Neuronal stem cell (in vitro differentiated cells): ENCODE data around the gene DDX28.

ENCODE experiments used
- DNase-seq: peaks from one replicate; pipeline ENCODE4 v3.0.0-alpha.2; 2013; ENCODE audit warnings: low spot score
- H2AFZ ChIP-seq: one replicate; pipeline ENCODE4 v1.6.1; 2013; ENCODE audit warnings: mild to moderate bottlenecking, low read length, inconsistent platforms
- H2AK5ac ChIP-seq: 2 replicates; pipeline ENCODE4 v1.6.1; 2013; ENCODE audit warnings: low read depth, mild to moderate bottlenecking, inconsistent platforms, low read length, moderate library complexity, mixed read lengths
- H2BK120ac ChIP-seq: 2 replicates; pipeline ENCODE4 v1.6.1; 2013; ENCODE audit warnings: low read depth, mild to moderate bottlenecking, inconsistent platforms, low read length, moderate library complexity, mixed read lengths
- H2BK12ac ChIP-seq: one replicate; pipeline ENCODE4 v1.6.1; 2013; ENCODE audit warnings: low read length, inconsistent platforms
- H2BK15ac ChIP-seq: 2 replicates; pipeline ENCODE4 v1.6.1; 2013; ENCODE audit warnings: mild to moderate bottlenecking, low read length, inconsistent platforms, mixed read lengths
- H2BK5ac ChIP-seq: one replicate; pipeline ENCODE4 v1.6.1; 2013; ENCODE audit warnings: inconsistent platforms, mild to moderate bottlenecking, low read length, moderate library complexity
- H3K14ac ChIP-seq: one replicate; pipeline ENCODE4 v1.6.1; 2013; ENCODE audit warnings: low read length, inconsistent platforms
- H3K18ac ChIP-seq: 2 replicates; pipeline ENCODE4 v1.6.1; 2013; ENCODE audit warnings: low read length, inconsistent platforms
- H3K23ac ChIP-seq: 2 replicates; pipeline ENCODE4 v1.6.1; 2013; ENCODE audit warnings: low read depth, mild to moderate bottlenecking, mixed read lengths, low read length, inconsistent platforms; ENCODE audit not compliant: poor library complexity
- H3K27ac ChIP-seq: replicated peaks from 3 replicates; pipeline ENCODE4 v1.5.1; 2013; ENCODE audit warnings: low read length, inconsistent platforms
- H3K27me3 ChIP-seq, 3 experiments: 2 replicates each; pipeline ENCODE4 v1.6.1; 2013; ENCODE audit warnings: low read length in 3 of 3, mild to moderate bottlenecking in 2 of 3, inconsistent platforms in 1 of 3, low read depth in 1 of 3, mixed read lengths in 1 of 3, moderate library complexity in 1 of 3; ENCODE audit not compliant: control insufficient read depth in 3 of 3, insufficient read depth in 3 of 3
- H3K36me3 ChIP-seq, 2 donors: replicated peaks in 1 of 2; 2 replicates each; pipeline ENCODE4 v1.6.1; 2013; ENCODE audit warnings: low read length in 2 of 2; ENCODE audit not compliant: control insufficient read depth in 2 of 2, insufficient read depth in 2 of 2
- H3K4ac ChIP-seq: 2 replicates; pipeline ENCODE4 v1.6.1; 2013; ENCODE audit warnings: inconsistent platforms, mild to moderate bottlenecking, low read length, moderate library complexity
- H3K4me1 ChIP-seq, 2 donors: 1 replicate in 1 of 2; 2 replicates in 1 of 2; pipeline ENCODE4 v1.6.1; 2013; ENCODE audit warnings: low read length in 2 of 2, low read depth in 1 of 2; ENCODE audit not compliant: control insufficient read depth in 2 of 2, insufficient read depth in 1 of 2
- H3K4me2 ChIP-seq: one replicate; pipeline ENCODE4 v1.6.1; 2013; ENCODE audit warnings: mild to moderate bottlenecking, low read length, inconsistent platforms; ENCODE audit not compliant: insufficient read depth, poor library complexity, severe bottlenecking
- H3K4me3 ChIP-seq, 2 donors: 2 replicates each; pipeline ENCODE4 v1.5.1; 2013; ENCODE audit warnings: low read length in 2 of 2, mild to moderate bottlenecking in 2 of 2, inconsistent platforms in 1 of 2, moderate library complexity in 1 of 2
- H3K79me1 ChIP-seq: one replicate; pipeline ENCODE4 v1.6.1; 2013; ENCODE audit warnings: low read depth, mild to moderate bottlenecking, inconsistent platforms, low read length, moderate library complexity
- H3K9ac ChIP-seq: one replicate; pipeline ENCODE4 v1.6.1; 2013; ENCODE audit warnings: mild to moderate bottlenecking, low read depth, low read length, inconsistent platforms; ENCODE audit not compliant: poor library complexity
- H3K9me3 ChIP-seq, 2 donors: replicated peaks in 1 of 2; 2 replicates each; pipeline versions ENCODE3 to v1.6.1; 2013; ENCODE audit warnings: low read length in 2 of 2, mild to moderate bottlenecking in 2 of 2, inconsistent platforms in 1 of 2, low read depth in 1 of 2, mixed read lengths in 1 of 2, moderate library complexity in 1 of 2; ENCODE audit not compliant: control insufficient read depth in 2 of 2, insufficient read depth in 1 of 2
- H4K8ac ChIP-seq: one replicate; pipeline ENCODE4 v1.6.1; 2013; ENCODE audit warnings: low read depth, mild to moderate bottlenecking, inconsistent platforms, low read length, moderate library complexity
- H4K91ac ChIP-seq: one replicate; pipeline ENCODE4 v1.6.1; 2013; ENCODE audit warnings: low read length, low read depth, mild to moderate bottlenecking, inconsistent platforms; ENCODE audit not compliant: poor library complexity
- WGBS, 2 donors: extraction: QIAGEN DNeasy Blood & Tissue Kit; methylation state at CpG; one replicate each; pipeline ENCODE4 v1.1.7; 2013; ENCODE audit warnings: missing lambda C conversion rate in 2 of 2, mixed read lengths in 1 of 2; ENCODE audit not compliant: insufficient read length in 2 of 2, insufficient replicate concordance in 1 of 2; ENCODE audit errors: extremely low coverage in 2 of 2; 5-methylcytosine and 5-hydroxymethylcytosine counted together

DDX28 gene

GRCh38 chr16:67977469-67978227 is 45.4 kb downstream of the DDX28 start:
- H3K14ac ChIP-seq, result no peak overlapping the region
- H4K91ac ChIP-seq, result no peak overlapping the region
- H3K4me1 ChIP-seq, result no peaks in the 10 kb centered on the region
- peak overlapping the region; percentile 39 for H3K18ac ChIP-seq
- no peak overlapping the region for H3K4me2 ChIP-seq
- H2BK5ac ChIP-seq, result no peak overlapping the region
- no peak overlapping the region for H2BK15ac ChIP-seq
- H3K27ac ChIP-seq, result no peak overlapping the region
- peaks cover 0 to 9% (median 0%) of the 10 kb centered on the region in 3 experiments for H3K27me3 ChIP-seq
- H3K4ac ChIP-seq, result no peak overlapping the region
- no peak overlapping the region for H3K4me3 ChIP-seq
- peak overlapping the region; percentile 10 for H3K23ac ChIP-seq
- no peak for DNase-seq
- H2BK12ac ChIP-seq, result no peak overlapping the region
- no peak overlapping the region for H3K9ac ChIP-seq
- H3K36me3 ChIP-seq, result no peaks in the 10 kb centered on the region
- H3K79me1 ChIP-seq, result no peaks in the 10 kb centered on the region
- H2AK5ac ChIP-seq, result no peak overlapping the region
- H4K8ac ChIP-seq, result no peak overlapping the region
- H2AFZ ChIP-seq, result no peak overlapping the region
- H3K9me3 ChIP-seq, result peaks cover 0 to 2% of the 10 kb centered on the region in 2 donors
- no peak overlapping the region for H2BK120ac ChIP-seq
- WGBS, 2 donors, result no CpG with 5 or more reads among the region's 9 CpGs

- Histone ChIP-seq H3K18ac (peak overlapping the region; percentile 59), H3K14ac (no peak overlapping the region), H3K4me1 (no peaks in the 10 kb centered on the region), H4K91ac (no peak overlapping the region), H3K4me3 (no peak overlapping the region), H3K79me1 (no peaks in the 10 kb centered on the region), H3K4me2 (no peak overlapping the region), H2AFZ (no peak overlapping the region), H3K9me3 (peaks cover 0 to 2% of the 10 kb centered on the region in 2 donors), H3K36me3 (no peaks in the 10 kb centered on the region), H2BK12ac (no peak overlapping the region), H3K4ac (no peak overlapping the region), H3K23ac (peak overlapping the region; percentile 10), H2BK120ac (no peak overlapping the region), H3K27me3 (peaks cover 0 to 9% (median 0%) of the 10 kb centered on the region in 3 experiments), H3K27ac (no peak overlapping the region), H2BK15ac (peak overlapping the region; percentile 2), H4K8ac (no peak overlapping the region), H3K9ac (no peak overlapping the region), H2BK5ac (no peak overlapping the region), H2AK5ac (peak overlapping the region; percentile 1)
- WGBS, 2 donors, result no CpG with 5 or more reads among the region's 5 CpGs
- no peak for DNase-seq
Measured at GRCh38 chr16:67977005-67977404, 46.0 kb downstream of the DDX28 start.

- no peak for DNase-seq
- Histone ChIP-seq H3K14ac (no peak overlapping the region), H4K91ac (no peak overlapping the region), H3K27ac (no peak overlapping the region), H2BK5ac (no peak overlapping the region), H4K8ac (no peak overlapping the region), H2BK120ac (no peak overlapping the region), H3K18ac (peak overlapping the region; percentile 27), H3K9me3 (peaks cover 0 to 2% of the 10 kb centered on the region in 2 donors), H2AK5ac (no peak overlapping the region), H3K4me3 (no peak overlapping the region), H3K4ac (no peak overlapping the region), H3K4me1 (no peaks in the 10 kb centered on the region), H3K9ac (no peak overlapping the region), H2AFZ (no peak overlapping the region), H2BK12ac (no peak overlapping the region), H3K4me2 (no peak overlapping the region), H3K79me1 (no peaks in the 10 kb centered on the region), H3K23ac (no peak overlapping the region), H2BK15ac (peak overlapping the region; percentile 15), H3K27me3 (peaks cover 0 to 9% (median 0%) of the 10 kb centered on the region in 3 experiments), H3K36me3 (no peaks in the 10 kb centered on the region)
- no CpG with 5 or more reads among the region's 2 CpGs for WGBS, 2 donors
Measured at GRCh38 chr16:67976205-67976604, 46.8 kb downstream of the DDX28 start.

DNA sequence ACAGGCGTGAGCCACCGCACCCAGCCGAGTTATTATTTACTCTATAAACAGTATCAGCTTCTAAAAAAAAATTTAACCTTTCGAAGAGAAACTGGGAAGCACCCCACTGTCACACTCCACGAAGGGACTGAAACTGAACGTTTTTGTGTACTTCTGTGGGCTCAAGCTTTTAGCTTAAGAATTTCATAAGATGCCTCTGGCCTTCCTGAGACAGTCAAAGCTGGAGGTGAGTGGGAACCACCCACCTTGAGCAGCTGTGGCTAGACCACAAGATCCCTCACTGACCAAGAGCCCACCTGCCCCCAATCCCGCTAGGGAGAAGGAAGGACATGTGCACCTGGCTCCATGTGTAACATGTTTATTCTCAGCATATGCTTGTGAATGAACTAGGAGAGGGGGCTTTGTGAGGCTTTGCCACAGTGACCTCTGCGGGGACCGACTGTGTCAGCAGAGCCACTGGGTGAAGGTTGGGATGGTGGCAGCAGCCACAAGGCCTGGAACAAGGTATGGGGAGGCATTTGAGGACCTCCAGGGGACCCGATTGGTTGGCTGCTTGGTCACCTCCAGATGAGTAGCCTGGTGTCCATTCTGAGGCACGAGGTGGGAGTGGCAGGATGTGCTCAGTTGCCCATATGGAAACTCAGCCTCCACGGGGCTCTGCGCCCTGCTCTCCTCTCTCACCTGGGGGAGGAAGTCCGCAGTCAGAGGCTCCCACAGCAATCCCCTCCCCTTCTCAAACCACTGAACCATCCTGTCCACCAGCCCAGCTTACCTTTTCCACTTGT is 47.5 kb downstream of the DDX28 start:
- H3K27ac ChIP-seq, result no peak overlapping the region
- no peak for DNase-seq
- H4K8ac ChIP-seq, result no peak overlapping the region
- no peak overlapping the region for H3K18ac ChIP-seq
- H2BK12ac ChIP-seq, result no peak overlapping the region
- no peaks in the 10 kb centered on the region for H3K4me1 ChIP-seq
- no peaks in the 10 kb centered on the region for H3K36me3 ChIP-seq
- peaks cover 0 to 9% (median 0%) of the 10 kb centered on the region in 3 experiments for H3K27me3 ChIP-seq
- no peaks in the 10 kb centered on the region for H3K79me1 ChIP-seq
- H3K9me3 ChIP-seq, result peaks cover 0 to 2% of the 10 kb centered on the region in 2 donors
- no peak overlapping the region for H2BK15ac ChIP-seq
- no peak overlapping the region for H2AK5ac ChIP-seq
- H3K23ac ChIP-seq, result no peak overlapping the region
- H3K4ac ChIP-seq, result no peak overlapping the region
- H3K14ac ChIP-seq, result no peak overlapping the region
- H2BK5ac ChIP-seq, result no peak overlapping the region
- no peak overlapping the region for H3K4me3 ChIP-seq
- H3K4me2 ChIP-seq, result no peak overlapping the region
- H3K9ac ChIP-seq, result no peak overlapping the region
- no peak overlapping the region for H2BK120ac ChIP-seq
- no peak overlapping the region for H2AFZ ChIP-seq
- H4K91ac ChIP-seq, result no peak overlapping the region
- WGBS, 2 donors, result no CpG with 5 or more reads among the region's 14 CpGs
